Hypothalamus (tissue), 51 donors: ENCODE measurements around the gene GAS2L1.

Experiments used
- DNase-seq, 51 donors: peaks; one replicate each; lab custom pipeline; 2025; lab: John Stamatoyannopoulos, UW

Gene GAS2L1

GRCh38 chr22:29308148-29308790 lies 1.8 kb downstream of the GAS2L1 start:
- DNase-seq, result no peak

- DNase-seq, result no peak
Measured at GRCh38 chr22:29308791-29309262, 2.4 kb downstream of the GAS2L1 start.

GRCh38 chr22:29309332-29310064 lies 3.0 kb downstream of the GAS2L1 start:
- DNase-seq, result no peak

- DNase-seq, result peak in 1 of 51 donors; percentile 66
Measured at GRCh38 chr22:29310065-29310862, 3.8 kb downstream of the GAS2L1 start.

GRCh38 chr22:29310863-29311339 lies 4.5 kb downstream of the GAS2L1 start:
- peak in 50 of 51 donors; percentile 54 to 97 (median 90) for DNase-seq

GRCh38 chr22:29311464-29312217 lies 5.2 kb downstream of the GAS2L1 start:
- peak in 11 of 51 donors; percentile 36 to 76 (median 53) for DNase-seq

GRCh38 chr22:29312218-29313125 lies 6.0 kb downstream of the GAS2L1 start:
- DNase-seq, result no peak

- DNase-seq, result peak in 23 of 51 donors; percentile 16 to 69 (median 49)
Measured at GRCh38 chr22:29313126-29313575, 6.7 kb downstream of the GAS2L1 start.

GRCh38 chr22:29313576-29314466 lies 7.4 kb downstream of the GAS2L1 start:
- DNase-seq, result no peak

GRCh38 chr22:29314537-29315285 lies 8.3 kb downstream of the GAS2L1 start:
- no peak for DNase-seq

- DNase-seq, result peak in 2 of 51 donors; percentile 22 to 51
Measured at GRCh38 chr22:29315286-29316140, 9.1 kb downstream of the GAS2L1 start, which contains the start of gene RASL10A. TSS of gene RASL10A (minus strand) at chr22:29315697. CDS start at chr22:29315246, 451 bp downstream.

GRCh38 chr22:29316141-29316828 lies 9.8 kb downstream of the GAS2L1 start:
- DNase-seq, result no peak

- no peak for DNase-seq
Measured at GRCh38 chr22:29317827-29318454, 11.5 kb downstream of the GAS2L1 start.

GRCh38 chr22:29319072-29319471 lies 12.6 kb downstream of the GAS2L1 start:
- no peak for DNase-seq

- DNase-seq, result no peak
Measured at GRCh38 chr22:29320546-29320945, 14.1 kb downstream of the GAS2L1 start.
